ENCODE data around the gene CCDC102A.
"Not testable (repeated sequence)": the region's sequence is repeated elsewhere in the genome, so short reads cannot be mapped to it uniquely, and the experiment has no call there.

The CCDC102A gene

GRCh38 chr16:57565461-57565860 lies 29.1 kb upstream of the CCDC102A start:
- no peak for DNase-seq (ENCODE audit: low spot score)

- DNase-seq (ENCODE audit: low spot score), result no peak
These were observed 28.4 kb upstream of the CCDC102A start for GRCh38 chr16:57564571-57565270.

GRCh38 chr16:57563761-57564160 lies 27.4 kb upstream of the CCDC102A start:
- DNase-seq (ENCODE audit: low spot score), result no peak

- DNase-seq (ENCODE audit: low spot score), result no peak
These were observed 27.0 kb upstream of the CCDC102A start for GRCh38 chr16:57563487-57563750.

GRCh38 chr16:57562669-57563486 lies 26.5 kb upstream of the CCDC102A start:
- no peak for DNase-seq (ENCODE audit: low spot score)

GRCh38 chr16:57562066-57562465 lies 25.7 kb upstream of the CCDC102A start:
- DNase-seq (ENCODE audit: low spot score), result no peak

- no peak for DNase-seq (ENCODE audit: low spot score)
These were observed 22.9 kb upstream of the CCDC102A start for GRCh38 chr16:57559072-57559790.

- no peak for DNase-seq (ENCODE audit: low spot score)
These were observed 20.7 kb upstream of the CCDC102A start for GRCh38 chr16:57556941-57557541.

- DNase-seq (ENCODE audit: low spot score), result no peak
These were observed 19.5 kb upstream of the CCDC102A start for GRCh38 chr16:57555831-57556230.

- no peak for DNase-seq (ENCODE audit: low spot score)
These were observed 14.7 kb upstream of the CCDC102A start for GRCh38 chr16:57551057-57551456.

- DNase-seq (ENCODE audit: low spot score), result no peak
These were observed 13.4 kb upstream of the CCDC102A start for GRCh38 chr16:57549730-57550129.

GRCh38 chr16:57548408-57548807 lies 12.0 kb upstream of the CCDC102A start:
- no peak for DNase-seq (ENCODE audit: low spot score)

- DNase-seq (ENCODE audit: low spot score), result not testable (repeated sequence)
These were observed 11.2 kb upstream of the CCDC102A start for GRCh38 chr16:57547524-57547923.

- DNase-seq (ENCODE audit: low spot score), result no peak
These were observed 7.8 kb upstream of the CCDC102A start for GRCh38 chr16:57544124-57544653.

GRCh38 chr16:57541754-57542435 lies 5.5 kb upstream of the CCDC102A start:
- no peak for DNase-seq (ENCODE audit: low spot score)

GRCh38 chr16:57540906-57541753 lies 4.8 kb upstream of the CCDC102A start:
- no peak for DNase-seq (ENCODE audit: low spot score)

- DNase-seq (ENCODE audit: low spot score), result no peak
These were observed 4.0 kb upstream of the CCDC102A start for GRCh38 chr16:57540387-57540786.

- DNase-seq (ENCODE audit: low spot score), result no peak
These were observed 2.9 kb upstream of the CCDC102A start for GRCh38 chr16:57539072-57539796.

GRCh38 chr16:57538235-57538721 lies 1.9 kb upstream of the CCDC102A start:
- no peak for DNase-seq (ENCODE audit: low spot score)
